Measurements from ENCODE around the gene CST4.

DNA sequence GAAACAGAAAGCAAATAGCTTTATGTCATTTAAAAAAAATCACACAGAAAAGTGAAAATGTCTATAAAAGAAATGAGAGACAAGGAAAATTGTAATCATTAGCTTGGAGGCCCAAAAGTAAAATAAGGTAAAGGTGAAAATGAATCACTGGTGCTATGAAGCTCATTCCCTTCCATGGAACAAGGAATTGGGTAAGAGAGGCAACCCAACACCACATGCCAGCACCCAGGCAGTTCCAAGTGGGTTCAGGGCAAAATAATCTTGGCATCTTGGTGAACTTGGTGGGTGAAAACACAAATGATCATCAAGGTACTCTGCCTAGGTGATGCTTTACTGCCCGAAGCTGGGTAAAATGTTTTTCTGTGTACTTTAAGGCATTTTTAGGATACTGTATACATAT lies 16.7 kb downstream of the CST4 start:
- TF ChIP-seq POLR2A (IDR thresholded peaks at IDR 0.05; ENCODE audit: low read length) (no peak), GATA1 (IDR thresholded peaks at IDR 0.05; ENCODE audit: low read depth, low read length) (no peak)
